ENCODE data around the gene CD93. TPM values are rescaled to one million over a fixed set of nuclear protein-coding genes. Genes with fewer than 3 reads are reported as not detected.

CD93 gene
- total and polyA plus RNA-seq, 11 donors, result 9.2 to 110 (median 45.7) TPM

GRCh38 chr20:23105193-23105592, 19.1 kb upstream of the CD93 start:
- peak overlapping the region in 7 of 12 donors; percentile 19 to 92 (median 69) for H3K27ac ChIP-seq
- H3K4me1 ChIP-seq, result peaks cover 7 to 65% (median 39%) of the 10 kb centered on the region in 12 donors
- ATAC-seq (no peak), DNase-seq (no peak)
- TF ChIP-seq POLR2A (IDR thresholded peaks at IDR 0.05) (no peak), CTCF (IDR thresholded peaks at IDR 0.05) (no peak)
- intact Hi-C loops (cut with DNase I), result no loop called here
- WGBS, 4 donors, result 47 to 66% (median 56%) methylated on average over 3 of the region's 3 CpGs
- H3K36me3 ChIP-seq, result no peaks in the 10 kb centered on the region
- no peak overlapping the region for H3K4me3 ChIP-seq
- no peaks in the 10 kb centered on the region for H3K27me3 ChIP-seq
- no peaks in the 10 kb centered on the region for H3K9me3 ChIP-seq

- no peaks in the 10 kb centered on the region for H3K36me3 ChIP-seq
- peak overlapping the region; percentile 43 to 92 (median 76) for H3K27ac ChIP-seq
- peaks cover 7 to 69% (median 39%) of the 10 kb centered on the region in 12 donors for H3K4me1 ChIP-seq
- no peak for TF ChIP-seq CTCF (IDR thresholded peaks at IDR 0.05)
- no peak for TF ChIP-seq POLR2A (IDR thresholded peaks at IDR 0.05)
- peak in 3 of 4 donors; percentile 27 to 70 (median 55) for ATAC-seq
- intact Hi-C loops (cut with DNase I), result no loop called here
- H3K4me3 ChIP-seq, result no peak overlapping the region
- WGBS, 4 donors, result 49 to 77% (median 70%) methylated on average over 11 of the region's 11 CpGs
- H3K9me3 ChIP-seq, result no peaks in the 10 kb centered on the region
- DNase-seq, result no peak
- H3K27me3 ChIP-seq, result no peaks in the 10 kb centered on the region
Observed at GRCh38 chr20:23103284-23104018, 17.3 kb upstream of the CD93 start.

- ATAC-seq (no peak), DNase-seq (no peak)
- H3K36me3 ChIP-seq, result no peaks in the 10 kb centered on the region
- no peaks in the 10 kb centered on the region for H3K27me3 ChIP-seq
- peak overlapping the region in 6 of 12 donors; percentile 69 to 92 (median 78) for H3K27ac ChIP-seq
- WGBS, 4 donors, result 94 to 96% (median 95%) methylated on average over 5 of the region's 5 CpGs
- H3K4me3 ChIP-seq, result no peak overlapping the region
- no peaks in the 10 kb centered on the region for H3K9me3 ChIP-seq
- peaks cover 7 to 76% (median 30%) of the 10 kb centered on the region in 12 donors for H3K4me1 ChIP-seq
- intact Hi-C loops (cut with DNase I), result no loop called here
- no peak for TF ChIP-seq POLR2A (IDR thresholded peaks at IDR 0.05)
Observed at GRCh38 chr20:23101696-23102406, 15.7 kb upstream of the CD93 start.

- Histone ChIP-seq H3K9me3 (no peaks in the 10 kb centered on the region), H3K27ac (peak overlapping the region in 2 of 12 donors; percentile 3 to 72), H3K4me1 (peaks cover under 1 to 69% (median 19%) of the 10 kb centered on the region in 12 donors), H3K36me3 (no peaks in the 10 kb centered on the region), H3K4me3 (no peak overlapping the region), H3K27me3 (no peaks in the 10 kb centered on the region)
- no peak for DNase-seq
- TF ChIP-seq CTCF (IDR thresholded peaks at IDR 0.05) (no peak), POLR2A (IDR thresholded peaks at IDR 0.05) (no peak)
- no peak for ATAC-seq
- intact Hi-C loops (cut with DNase I), result no loop called here
Observed at GRCh38 chr20:23100720-23101107, 14.6 kb upstream of the CD93 start.

All from heart left ventricle (tissue), 16 donors.